Thymus (tissue), 11 donors: ENCODE results near the gene NDUFC2. TPM values are rescaled to one million over a fixed set of nuclear protein-coding genes. Genes with fewer than 3 reads are reported as not detected.
"Not testable (repeated sequence)": the region's sequence is repeated elsewhere in the genome, so short reads cannot be mapped to it uniquely, and the experiment has no call there.

ENCODE experiments used
- DNase-seq, 9 donors: peaks; one replicate each; pipeline ENCODE4 v3.0.0-alpha.2; 2013; ENCODE audit warnings: low spot score in 9 of 9, low read depth in 6 of 9, missing footprints in 1 of 9
- H3K27ac ChIP-seq, 2 donors: one replicate each; pipeline ENCODE4 v1.5.1; 2013; ENCODE audit warnings: control low read depth in 1 of 2, low read depth in 1 of 2, low read length in 1 of 2, mild to moderate bottlenecking in 1 of 2, moderate library complexity in 1 of 2
- H3K27me3 ChIP-seq, 2 donors: one replicate each; pipeline ENCODE4 v1.5.1; 2013; ENCODE audit warnings: low read length in 1 of 2; ENCODE audit not compliant: control insufficient read depth in 2 of 2, insufficient read depth in 1 of 2
- H3K36me3 ChIP-seq, 2 donors: one replicate each; pipeline ENCODE4 v1.5.1; 2013; ENCODE audit warnings: low read length in 1 of 2, mild to moderate bottlenecking in 1 of 2, moderate library complexity in 1 of 2; ENCODE audit not compliant: control insufficient read depth in 2 of 2, insufficient read depth in 2 of 2
- H3K4me1 ChIP-seq, 2 donors: one replicate each; pipeline ENCODE4 v1.5.1; 2013; ENCODE audit warnings: low read length in 2 of 2; ENCODE audit not compliant: control insufficient read depth in 2 of 2, insufficient read depth in 2 of 2
- H3K4me3 ChIP-seq, 2 donors: one replicate each; pipeline ENCODE4 v1.5.1; 2013; ENCODE audit warnings: low read length in 2 of 2, control low read depth in 1 of 2, mild to moderate bottlenecking in 1 of 2
- H3K9me3 ChIP-seq, 2 donors: one replicate each; pipeline ENCODE4 v1.5.1; 2013; ENCODE audit warnings: low read length in 1 of 2, mild to moderate bottlenecking in 1 of 2; ENCODE audit not compliant: control insufficient read depth in 2 of 2, insufficient read depth in 1 of 2
- WGBS: extraction: QIAGEN DNeasy Blood & Tissue Kit; methylation state at CpG from one replicate; pipeline ENCODE4 v1.1.7; 2013; 5-methylcytosine and 5-hydroxymethylcytosine counted together
- polyA plus RNA-seq: library from polyadenylated mRNA; stranded (reverse); fragments of 200-250 nt; gene quantifications from one replicate; pipeline ENCODE4 v1.2.3, GENCODE V29; 2013
- total RNA-seq: library from RNA; stranded (reverse); fragments of 120-200 nt; gene quantifications from one replicate; pipeline ENCODE4 v1.2.4, GENCODE V29; 2013
- donor health status: healthy.

Gene NDUFC2
- total and polyA plus RNA-seq, 2 donors, result 133 to 167 TPM

DNA sequence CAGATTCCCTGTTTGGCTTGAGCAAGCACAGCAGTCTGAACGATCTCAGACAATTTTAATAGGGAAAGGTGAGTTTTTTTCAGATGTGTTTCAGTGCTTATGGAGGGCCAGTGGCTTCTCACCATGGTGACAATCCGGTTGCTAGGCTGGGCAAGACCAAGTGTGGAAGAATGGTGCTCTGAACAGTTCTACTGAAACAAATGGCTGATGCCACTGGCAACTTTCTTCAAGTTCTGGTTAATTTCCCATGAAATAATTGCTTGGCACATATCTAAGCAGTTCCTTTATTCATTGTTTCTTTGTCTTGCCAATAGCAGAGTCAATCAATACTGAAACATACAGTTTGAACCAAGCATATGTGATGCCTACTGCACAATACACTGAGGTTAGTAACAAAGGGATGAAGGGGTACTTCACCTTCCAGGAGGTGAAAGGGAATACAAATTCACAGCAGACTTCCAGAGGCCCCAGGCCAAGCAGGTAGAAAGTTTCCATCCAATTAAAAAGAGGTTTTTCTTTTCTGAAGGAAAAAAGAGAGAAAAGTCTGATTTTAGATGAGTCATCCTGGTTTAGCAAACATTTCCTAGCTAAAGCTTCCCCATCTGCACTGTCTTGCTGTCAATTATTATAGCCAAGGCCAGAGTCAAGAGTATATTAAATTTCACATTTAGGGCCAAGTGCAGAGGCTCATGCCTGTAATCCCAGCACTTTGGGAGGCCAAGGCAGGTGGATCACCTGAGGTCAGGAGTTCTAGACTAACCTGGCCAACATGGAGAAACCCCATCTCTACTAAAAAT lies 21.2 kb upstream of the NDUFC2 start:
- 97% methylated on average over 2 of the region's 2 CpGs for WGBS
- Histone ChIP-seq H3K27me3 (no peaks in the 10 kb centered on the region), H3K4me3 (no peak overlapping the region), H3K27ac (no peak overlapping the region), H3K9me3 (no peaks in the 10 kb centered on the region), H3K36me3 (peaks cover 10 to 15% of the 10 kb centered on the region in 2 donors), H3K4me1 (no peaks in the 10 kb centered on the region)
- no peak for DNase-seq

DNA sequence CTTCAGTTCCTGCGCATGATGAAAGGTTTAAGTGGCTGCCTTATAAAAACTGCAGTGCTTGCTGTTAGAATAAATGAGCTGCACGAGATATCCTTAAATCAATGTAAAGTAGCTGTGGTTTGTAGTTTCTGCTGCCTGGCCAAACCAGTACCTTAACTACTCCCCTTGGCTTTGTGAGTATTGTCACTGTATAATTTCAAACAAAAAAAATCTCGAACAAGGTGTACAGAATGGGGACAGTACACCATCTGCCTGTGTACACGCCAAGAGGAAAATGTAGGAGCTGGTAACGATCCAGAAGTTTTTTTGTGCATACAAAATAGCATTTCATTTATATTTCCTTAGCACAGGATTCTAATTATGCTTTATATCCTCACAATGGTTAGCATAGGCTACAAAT lies 20.6 kb upstream of the NDUFC2 start:
- H3K27me3 ChIP-seq, result no peaks in the 10 kb centered on the region
- H3K4me1 ChIP-seq, result no peaks in the 10 kb centered on the region
- no peaks in the 10 kb centered on the region for H3K9me3 ChIP-seq
- H3K27ac ChIP-seq, result no peak overlapping the region
- no peak overlapping the region for H3K4me3 ChIP-seq
- 79% methylated on average over 5 of the region's 5 CpGs for WGBS
- peaks cover 10 to 15% of the 10 kb centered on the region in 2 donors for H3K36me3 ChIP-seq
- DNase-seq, result no peak

DNA sequence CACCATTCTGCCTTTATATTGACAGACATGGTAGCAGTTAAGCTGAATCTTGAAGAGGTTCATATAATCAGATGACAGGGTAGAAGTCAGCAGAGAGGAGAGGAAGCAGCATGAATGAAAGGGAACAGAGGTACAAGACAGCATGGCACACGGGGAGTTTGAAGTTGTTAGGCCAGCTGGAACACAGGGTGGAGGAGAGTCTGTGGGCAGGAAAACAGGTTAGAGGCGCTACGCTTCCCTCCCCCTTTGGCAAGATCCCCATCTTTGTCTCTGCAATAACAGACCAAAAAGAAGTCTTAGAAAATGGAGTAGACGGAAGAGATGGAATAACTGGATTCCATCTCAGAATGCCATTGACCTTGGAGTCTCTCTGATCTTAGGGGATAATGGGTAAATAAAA lies 20.0 kb upstream of the NDUFC2 start:
- Histone ChIP-seq H3K27me3 (no peaks in the 10 kb centered on the region), H3K4me1 (no peaks in the 10 kb centered on the region), H3K36me3 (peaks cover 10 to 15% of the 10 kb centered on the region in 2 donors), H3K27ac (no peak overlapping the region), H3K9me3 (no peaks in the 10 kb centered on the region), H3K4me3 (no peak overlapping the region)
- no peak for DNase-seq
- WGBS, result 97% methylated on average over 4 of the region's 4 CpGs

DNA sequence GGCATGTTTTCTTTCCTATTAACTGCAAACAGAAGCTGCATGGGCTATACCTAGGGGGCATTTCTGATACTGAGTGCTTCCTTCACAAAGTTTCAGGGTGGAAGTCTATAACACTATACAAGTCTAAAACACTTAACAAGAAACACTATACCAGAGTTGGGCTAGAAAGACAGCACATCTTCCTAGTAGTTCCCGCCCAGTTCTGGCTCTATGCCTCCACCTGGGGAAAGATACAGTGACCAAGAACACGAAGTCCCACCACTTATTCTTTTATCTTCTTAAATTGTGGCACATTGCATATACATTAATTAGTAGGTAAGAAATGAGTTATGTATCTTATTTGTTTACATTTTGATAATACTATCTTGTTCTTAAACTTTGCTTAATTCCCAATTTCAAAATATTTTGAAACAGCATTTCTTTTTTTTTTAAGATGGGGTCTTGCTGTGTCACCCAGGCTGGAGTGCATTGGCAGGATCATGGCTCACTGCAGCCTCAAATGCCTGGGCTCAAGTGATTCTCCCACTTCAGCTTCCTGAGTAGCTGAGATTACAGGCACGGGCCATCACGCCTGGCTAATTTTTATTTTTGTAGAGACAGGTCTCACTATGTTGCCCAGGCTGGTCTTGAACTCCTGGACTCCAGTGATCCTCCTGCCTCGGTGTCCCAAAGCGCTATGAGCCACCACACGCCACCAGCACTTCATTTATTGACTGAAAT lies 18.2 kb upstream of the NDUFC2 start:
- DNase-seq, result no peak
- Histone ChIP-seq H3K36me3 (peaks cover 10 to 14% of the 10 kb centered on the region in 2 donors), H3K9me3 (no peaks in the 10 kb centered on the region), H3K4me3 (no peak overlapping the region), H3K4me1 (no peaks in the 10 kb centered on the region), H3K27ac (no peak overlapping the region), H3K27me3 (no peaks in the 10 kb centered on the region)
- 98% methylated on average over 7 of the region's 7 CpGs for WGBS

DNA sequence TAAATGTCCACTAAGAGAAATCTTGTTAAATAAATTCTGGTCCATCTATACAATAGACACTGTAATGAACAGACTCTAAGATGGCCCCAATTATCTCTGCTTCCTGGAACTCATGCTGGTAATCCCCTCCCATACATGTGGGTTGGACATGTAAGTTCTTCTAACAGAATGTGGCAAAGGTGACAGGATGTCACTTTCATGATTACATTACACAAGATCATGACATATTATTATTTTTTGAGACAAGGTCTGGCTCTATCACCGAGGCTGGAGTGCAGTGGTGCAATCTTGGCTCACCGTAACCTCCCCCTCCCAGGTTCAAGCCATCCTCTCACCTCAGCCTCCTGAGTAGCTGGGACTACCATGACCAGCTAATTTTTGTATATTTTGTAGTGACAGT lies 14.6 kb upstream of the NDUFC2 start:
- 97% methylated on average over 2 of the region's 2 CpGs for WGBS
- no peaks in the 10 kb centered on the region for H3K9me3 ChIP-seq
- H3K36me3 ChIP-seq, result peaks cover 4 to 6% of the 10 kb centered on the region in 2 donors
- H3K4me1 ChIP-seq, result no peaks in the 10 kb centered on the region
- no peaks in the 10 kb centered on the region for H3K27me3 ChIP-seq
- no peak for DNase-seq
- no peak overlapping the region for H3K4me3 ChIP-seq
- H3K27ac ChIP-seq, result no peak overlapping the region

DNA sequence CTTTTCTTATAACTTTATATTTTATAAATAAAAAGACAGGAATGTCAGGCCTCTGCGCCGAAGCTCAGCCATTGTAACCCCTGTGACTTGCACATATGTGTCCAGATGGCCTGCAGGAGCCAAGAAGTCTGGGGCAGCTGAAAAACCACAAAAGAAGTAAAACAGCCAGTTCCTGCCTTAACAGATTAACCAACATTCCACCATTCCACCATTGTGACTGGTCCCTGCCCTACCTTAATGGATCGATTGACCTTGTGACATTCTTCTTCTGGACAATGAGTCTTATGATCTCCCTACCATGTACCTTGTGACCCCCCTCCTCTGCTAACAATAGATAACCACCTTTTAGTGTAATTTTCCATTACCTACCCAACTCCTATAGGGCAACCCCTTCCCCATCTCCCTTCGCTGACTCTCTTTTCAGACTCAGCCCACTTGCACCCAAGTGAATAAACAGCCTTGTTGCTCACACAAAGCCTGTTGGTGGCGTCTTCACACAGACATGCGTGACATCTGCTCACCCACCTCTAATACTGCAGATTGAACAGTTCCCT lies 6.9 kb upstream of the NDUFC2 start:
- H3K9me3 ChIP-seq, H3K36me3 ChIP-seq, H3K4me1 ChIP-seq, H3K27ac ChIP-seq, H3K27me3 ChIP-seq, DNase-seq, H3K4me3 ChIP-seq: not testable (repeated sequence)
- WGBS, result 96% methylated on average over 6 of the region's 6 CpGs

DNA sequence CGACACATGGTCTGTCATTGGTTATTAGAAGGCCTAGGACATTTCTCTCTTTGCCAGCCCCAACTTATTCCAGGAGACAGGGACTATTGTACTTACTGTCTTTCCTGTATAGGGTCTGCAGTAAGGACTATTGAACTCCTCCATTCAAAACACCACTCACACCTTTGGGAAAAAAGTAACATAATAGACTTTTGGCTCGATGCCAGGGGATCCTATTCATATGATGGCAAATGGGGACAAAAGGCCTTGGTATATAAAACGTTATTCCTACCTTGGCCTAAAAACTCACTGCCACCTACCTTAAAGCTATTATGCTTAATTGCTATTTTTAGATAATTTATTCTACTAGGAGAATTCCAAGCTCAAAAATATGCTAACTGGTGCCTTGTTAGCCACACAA lies 6.3 kb upstream of the NDUFC2 start:
- WGBS, result 96% methylated on average over 3 of the region's 3 CpGs
- DNase-seq, result no peak
- Histone ChIP-seq H3K27ac (no peak overlapping the region), H3K4me3 (no peak overlapping the region), H3K9me3 (no peaks in the 10 kb centered on the region), H3K4me1 (no peaks in the 10 kb centered on the region), H3K36me3 (no peaks in the 10 kb centered on the region), H3K27me3 (no peaks in the 10 kb centered on the region)

DNA sequence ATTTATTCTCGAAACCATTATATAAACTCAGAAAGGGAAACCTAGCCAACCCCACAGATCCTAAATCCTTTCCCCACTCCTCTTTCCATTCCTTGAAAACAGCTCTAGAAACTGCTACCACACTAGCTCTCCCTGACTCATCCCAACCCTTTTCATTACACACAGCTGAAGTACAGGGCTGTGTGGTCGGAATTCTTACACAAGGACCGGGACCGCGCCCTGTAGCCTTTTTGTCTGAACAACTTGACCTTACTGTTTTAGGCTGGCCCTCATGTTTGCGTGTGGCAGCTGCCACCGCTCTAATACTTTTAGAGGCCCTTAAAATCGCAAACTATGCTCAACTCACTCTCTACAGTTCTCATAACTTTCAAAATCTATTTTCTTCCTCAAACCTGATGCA lies 4.8 kb upstream of the NDUFC2 start:
- not testable (repeated sequence) for H3K4me3 ChIP-seq, H3K4me1 ChIP-seq, H3K36me3 ChIP-seq, H3K27me3 ChIP-seq, H3K27ac ChIP-seq, DNase-seq, H3K9me3 ChIP-seq
- WGBS, result 98% methylated on average over 8 of the region's 8 CpGs

DNA sequence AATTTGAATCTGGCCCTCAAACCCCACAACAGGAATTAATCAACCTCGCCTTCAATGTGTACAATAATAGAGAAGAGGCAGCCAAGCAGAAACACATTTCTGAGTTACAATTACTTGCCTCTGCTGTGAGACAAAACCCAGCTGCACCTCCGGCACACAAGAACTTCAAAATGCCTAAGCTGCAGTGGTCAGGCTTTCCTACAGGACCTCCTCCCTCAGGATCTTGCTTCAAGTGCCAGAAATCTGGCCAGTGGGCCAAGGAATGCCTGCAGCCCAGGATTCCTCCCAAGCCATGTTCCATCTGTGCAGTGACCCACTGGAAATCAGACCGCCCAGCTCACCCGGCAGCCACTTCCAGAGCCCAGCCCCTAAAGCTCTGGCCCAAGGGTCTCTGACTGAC lies 3.4 kb upstream of the NDUFC2 start:
- 94% methylated on average over 4 of the region's 4 CpGs for WGBS
- Histone ChIP-seq H3K9me3 (no peaks in the 10 kb centered on the region), H3K36me3 (no peaks in the 10 kb centered on the region), H3K27ac (no peak overlapping the region), H3K4me3 (no peak overlapping the region), H3K27me3 (no peaks in the 10 kb centered on the region), H3K4me1 (peaks cover 8 to 18% of the 10 kb centered on the region in 2 donors)
- DNase-seq, result no peak
